Karpas-422 (cell line): Measurements from ENCODE around the gene CDH2. TPM values are rescaled to one million over a fixed set of nuclear protein-coding genes. Genes with fewer than 3 reads are reported as not detected.
"Not testable (repeated sequence)": the region's sequence is repeated elsewhere in the genome, so short reads cannot be mapped to it uniquely, and the experiment has no call there.

ENCODE experiments used
- DNase-seq: peaks from one replicate; pipeline ENCODE4 v3.0.0-alpha.2; 2015
- H2AFZ ChIP-seq: fragments of 200-600 bp; sonication (generic); 2 replicates; pipeline ENCODE4 v1.6.1; 2014; ENCODE audit warnings: antibody characterized with exemption, low read length, mixed read lengths
- H3K27ac ChIP-seq: fragments of 200-600 bp; sonication (generic); 2 replicates; pipeline ENCODE4 v1.5.1; 2014; ENCODE audit warnings: mild to moderate bottlenecking, low read length, moderate library complexity
- H3K27me3 ChIP-seq: fragments of 200-600 bp; sonication (generic); 2 replicates; pipeline ENCODE4 v1.6.1; 2014; ENCODE audit warnings: low read length, mixed read lengths
- H3K36me3 ChIP-seq: fragments of 200-600 bp; sonication (generic); 2 replicates; pipeline ENCODE4 v1.6.1; 2014; ENCODE audit warnings: low read length, mixed read lengths; ENCODE audit not compliant: insufficient read depth
- H3K4me1 ChIP-seq: fragments of 200-600 bp; sonication (generic); 2 replicates; pipeline ENCODE4 v1.6.1; 2014; ENCODE audit warnings: mild to moderate bottlenecking, low read length, mixed read lengths
- H3K4me2 ChIP-seq: fragments of 200-600 bp; sonication (generic); 2 replicates; pipeline ENCODE4 v1.6.1; 2014; ENCODE audit warnings: low read length, low read depth, mild to moderate bottlenecking; ENCODE audit not compliant: poor library complexity, severe bottlenecking
- H3K4me3 ChIP-seq: fragments of 200-600 bp; sonication (generic); 2 replicates; pipeline ENCODE4 v1.5.1; 2014; ENCODE audit warnings: mild to moderate bottlenecking, antibody characterized with exemption, low read length, mixed read lengths
- H3K79me2 ChIP-seq: fragments of 200-600 bp; sonication (generic); 2 replicates; pipeline ENCODE4 v1.6.1; 2014; ENCODE audit warnings: mild to moderate bottlenecking, low read length, mixed read lengths
- H3K9ac ChIP-seq: fragments of 200-600 bp; sonication (generic); 2 replicates; pipeline ENCODE4 v1.6.0; 2014; ENCODE audit warnings: low read length
- H3K9me2 ChIP-seq: fragments of 200-600 bp; sonication (generic), shearing (Covaris generic); replicated peaks from 2 replicates; pipeline ENCODE4 v1.6.0; 2014; ENCODE audit warnings: mild to moderate bottlenecking, low read length, moderate library complexity; ENCODE audit not compliant: insufficient read depth
- H3K9me3 ChIP-seq: fragments of 300-700, 200-600 bp; sonication (generic); 2 replicates; pipeline ENCODE4 v1.6.1; 2014; ENCODE audit warnings: low read length, mixed read lengths
- H4K20me1 ChIP-seq: fragments of 200-600 bp; sonication (generic); 2 replicates; pipeline ENCODE4 v1.6.1; 2014; ENCODE audit warnings: mild to moderate bottlenecking, antibody characterized with exemption, low read length, low read depth; ENCODE audit not compliant: insufficient read depth
- total RNA-seq: library from RNA; depleted of rRNA; stranded (reverse); fragments of >200 nt; shearing (Covaris generic); gene quantifications from 2 replicates; pipeline ENCODE4 v1.2.3, GENCODE V29; 2014; ENCODE audit warnings: low replicate concordance

The CDH2 gene
- total RNA-seq, 1 experiment from 2014 or later: not detected

DNA sequence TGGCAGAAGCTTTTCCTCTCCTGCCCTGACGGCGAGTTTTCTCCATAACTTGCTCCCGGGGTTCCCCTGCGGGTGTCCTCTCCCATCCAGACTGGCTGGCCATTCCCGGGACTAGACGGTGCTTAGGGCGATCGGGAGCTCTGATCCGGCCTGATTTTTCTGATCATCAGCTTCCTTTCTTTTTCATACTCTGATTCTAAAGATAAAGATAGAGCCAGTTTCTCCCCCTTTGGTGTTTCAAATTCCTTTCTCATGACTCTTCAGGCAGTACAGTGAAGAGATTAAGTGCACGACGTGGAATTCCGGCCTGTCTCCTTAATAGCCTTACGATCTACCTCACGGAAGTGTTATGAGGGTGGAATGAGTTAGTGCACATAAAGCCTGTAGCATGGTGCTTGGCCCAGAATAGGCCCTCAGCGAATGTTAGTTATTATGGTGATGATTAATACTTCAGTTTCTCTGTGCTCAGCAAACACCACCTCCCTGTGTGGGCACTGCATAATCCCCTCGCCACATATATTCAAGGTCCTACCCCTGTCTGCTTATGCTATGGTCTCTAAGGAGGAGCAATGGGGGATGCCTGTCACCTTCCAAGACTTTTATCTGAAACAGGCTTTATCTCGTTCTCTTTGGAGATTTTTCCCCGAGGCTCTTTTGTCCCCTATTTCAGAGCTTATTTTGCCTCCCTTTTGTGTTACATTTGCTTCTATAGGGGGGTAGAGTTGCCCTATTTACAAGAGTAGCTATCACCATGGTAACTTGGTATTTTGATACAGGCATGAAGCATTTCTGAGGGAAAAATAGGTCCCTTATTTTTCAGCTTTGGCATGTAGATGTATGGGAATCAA lies 254.8 kb downstream of the CDH2 start:
- no peak overlapping the region for H2AFZ ChIP-seq
- H3K27ac ChIP-seq: no peak overlapping the region
- peaks cover under 1% of the 10 kb centered on the region; the same call in 1 of the 2 replicates for H3K9me3 ChIP-seq
- H3K4me2 ChIP-seq: no peak overlapping the region
- H4K20me1 ChIP-seq: no peaks in the 10 kb centered on the region
- H3K4me3 ChIP-seq: no peak overlapping the region
- no peaks in the 10 kb centered on the region for H3K36me3 ChIP-seq
- DNase-seq: no peak
- H3K27me3 ChIP-seq: no peaks in the 10 kb centered on the region
- H3K9ac ChIP-seq: no peak overlapping the region
- no peaks in the 10 kb centered on the region for H3K79me2 ChIP-seq
- no peaks in the 10 kb centered on the region for H3K4me1 ChIP-seq
- no peaks in the 10 kb centered on the region for H3K9me2 ChIP-seq

DNA sequence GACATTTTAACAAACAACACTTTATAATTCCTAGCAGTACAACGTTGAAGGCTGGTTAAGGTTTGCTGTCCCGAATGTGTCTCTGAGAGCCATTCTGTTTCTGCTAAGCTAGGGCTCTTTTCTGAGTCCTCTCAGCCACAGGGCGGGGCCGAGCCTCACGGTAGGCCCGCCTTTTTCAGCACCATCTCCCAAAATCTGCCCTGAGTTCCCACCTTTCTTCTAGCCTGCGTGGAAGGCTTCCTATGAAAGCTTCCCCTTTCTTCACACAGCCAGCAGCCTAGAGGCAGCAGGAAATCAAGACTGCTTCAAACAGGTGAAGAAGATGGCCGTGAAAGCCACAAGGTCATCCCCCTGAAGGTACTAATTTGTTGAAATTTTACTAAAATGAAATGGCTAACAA lies 255.5 kb downstream of the CDH2 start:
- no peaks in the 10 kb centered on the region for H3K27me3 ChIP-seq
- peaks cover 8% of the 10 kb centered on the region; the same call in 1 of the 2 replicates for H3K9me3 ChIP-seq
- no peak overlapping the region for H3K4me3 ChIP-seq
- H4K20me1 ChIP-seq: no peaks in the 10 kb centered on the region
- H3K36me3 ChIP-seq: no peaks in the 10 kb centered on the region
- H3K27ac ChIP-seq: no peak overlapping the region
- no peak overlapping the region for H3K9ac ChIP-seq
- H3K4me1 ChIP-seq: no peaks in the 10 kb centered on the region
- no peak overlapping the region for H2AFZ ChIP-seq
- no peak overlapping the region for H3K4me2 ChIP-seq
- DNase-seq: no peak
- no peaks in the 10 kb centered on the region for H3K79me2 ChIP-seq
- no peaks in the 10 kb centered on the region for H3K9me2 ChIP-seq

DNA sequence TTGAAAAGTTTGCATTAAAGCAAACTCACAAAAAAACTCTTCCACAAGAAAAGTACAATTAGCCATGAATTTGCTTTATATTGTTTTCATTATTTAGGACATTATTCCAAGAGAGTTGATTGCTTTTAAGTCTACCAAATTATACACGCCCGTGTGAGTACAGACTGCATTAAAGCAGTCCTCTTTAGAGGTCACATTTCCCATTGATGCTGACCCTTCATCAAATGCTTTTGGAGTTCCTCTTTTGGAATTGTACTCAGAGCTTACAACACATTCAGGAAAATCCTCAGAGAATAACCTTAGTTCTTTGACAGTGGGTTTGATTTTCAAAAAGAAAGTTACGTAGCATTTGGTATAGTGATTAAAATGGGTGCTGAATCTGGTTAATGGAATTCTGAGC lies 256.1 kb downstream of the CDH2 start:
- no peak for DNase-seq
- Histone ChIP-seq H3K4me3 (no peak overlapping the region), H3K27me3 (no peaks in the 10 kb centered on the region), H3K9ac (no peak overlapping the region), H3K9me3 (peaks cover 10% of the 10 kb centered on the region; the same call in 1 of the 2 replicates), H3K27ac (no peak overlapping the region), H3K9me2 (no peaks in the 10 kb centered on the region), H4K20me1 (no peaks in the 10 kb centered on the region), H3K4me1 (no peaks in the 10 kb centered on the region), H3K36me3 (no peaks in the 10 kb centered on the region), H2AFZ (no peak overlapping the region), H3K4me2 (no peak overlapping the region), H3K79me2 (no peaks in the 10 kb centered on the region)

DNA sequence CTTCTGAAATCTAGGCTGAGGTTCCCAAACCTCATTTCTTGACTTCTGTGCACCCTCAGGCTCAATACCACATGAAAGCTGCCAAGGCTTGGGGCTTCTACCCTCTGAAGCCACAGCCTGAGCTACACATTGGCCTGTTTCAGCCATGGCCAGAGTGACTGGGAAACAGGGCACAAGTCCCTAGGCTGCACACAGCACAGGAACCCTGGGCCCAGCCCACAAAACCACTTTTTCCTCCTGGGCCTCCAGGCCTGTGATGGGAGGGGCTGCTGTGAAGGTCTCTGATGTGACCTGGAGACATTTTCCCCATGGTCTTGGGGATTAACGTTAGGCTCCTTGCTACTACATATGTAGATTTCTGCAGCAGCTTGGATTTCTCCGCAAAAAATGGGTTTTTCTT lies 270.7 kb downstream of the CDH2 start:
- H3K4me3 ChIP-seq, H3K4me2 ChIP-seq, H4K20me1 ChIP-seq, H3K9me2 ChIP-seq, H3K36me3 ChIP-seq, DNase-seq, H3K4me1 ChIP-seq, H3K9ac ChIP-seq, H3K27ac ChIP-seq, H3K79me2 ChIP-seq, H3K27me3 ChIP-seq, H2AFZ ChIP-seq: not testable (repeated sequence)
- peaks cover 16% of the 10 kb centered on the region for H3K9me3 ChIP-seq

DNA sequence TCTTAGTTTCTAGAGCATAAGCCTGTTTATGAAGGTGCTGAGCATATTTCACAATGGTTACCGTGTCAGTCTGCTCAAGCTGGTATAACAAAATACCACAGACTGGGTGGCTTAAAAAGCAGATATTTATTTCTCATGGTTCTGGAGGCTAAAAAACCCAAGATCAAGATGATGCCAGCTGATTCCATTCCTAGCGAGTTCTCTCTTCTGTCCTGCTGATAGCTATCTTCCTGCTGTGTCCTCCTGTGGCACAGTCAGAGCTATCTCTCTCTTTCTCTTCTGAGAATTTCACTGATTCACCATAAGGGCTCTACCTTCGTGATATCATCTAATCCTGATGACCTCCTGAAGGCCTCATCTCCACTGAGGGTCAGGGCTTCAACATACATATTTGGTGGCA lies 273.0 kb downstream of the CDH2 start:
- H3K4me2 ChIP-seq: no peak overlapping the region
- no peak overlapping the region for H3K27ac ChIP-seq
- H3K36me3 ChIP-seq: no peaks in the 10 kb centered on the region
- peaks cover 12% of the 10 kb centered on the region for H3K9me3 ChIP-seq
- H3K4me3 ChIP-seq: no peak overlapping the region
- H4K20me1 ChIP-seq: no peaks in the 10 kb centered on the region
- no peak for DNase-seq
- H3K27me3 ChIP-seq: no peaks in the 10 kb centered on the region
- H3K9me2 ChIP-seq: no peaks in the 10 kb centered on the region
- no peaks in the 10 kb centered on the region for H3K79me2 ChIP-seq
- no peak overlapping the region for H2AFZ ChIP-seq
- H3K9ac ChIP-seq: no peak overlapping the region
- no peaks in the 10 kb centered on the region for H3K4me1 ChIP-seq

DNA sequence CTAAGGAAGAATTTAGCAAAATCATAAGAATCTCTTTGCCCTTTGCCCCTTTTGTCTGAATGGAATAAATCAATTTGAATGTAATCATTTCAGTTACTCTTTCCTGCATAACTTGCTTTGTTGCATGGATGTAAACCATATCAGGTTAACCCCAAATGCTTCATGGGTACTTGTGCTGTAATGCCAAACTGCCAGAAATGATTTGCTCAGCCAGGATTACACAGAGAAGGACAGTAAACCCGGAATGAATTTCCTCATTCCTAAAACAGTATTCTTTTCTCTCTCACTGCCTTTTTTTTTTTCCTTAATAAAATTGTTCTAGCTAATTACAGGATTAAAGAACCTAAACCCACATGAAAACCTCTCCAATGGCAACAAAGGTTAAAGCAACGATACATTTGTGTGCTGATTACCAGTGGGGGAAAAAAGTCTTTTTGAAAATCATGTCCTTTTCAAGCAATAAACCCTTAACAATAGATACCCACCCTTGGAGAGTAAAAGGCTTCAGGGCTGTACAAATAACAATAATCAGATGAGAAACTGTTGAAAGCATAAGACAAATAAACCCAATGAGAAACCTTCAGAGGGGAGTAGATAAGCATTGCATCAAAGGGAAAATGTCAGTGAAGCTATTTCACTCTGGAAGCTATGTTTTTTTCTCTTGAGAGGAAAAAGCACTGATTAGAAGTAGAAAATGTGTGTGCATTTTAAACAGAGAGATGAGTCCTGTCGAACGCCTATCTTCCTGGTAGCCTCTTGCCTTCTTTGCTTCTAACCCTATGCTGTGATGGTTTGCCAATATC lies 275.3 kb downstream of the CDH2 start:
- no peaks in the 10 kb centered on the region for H3K4me1 ChIP-seq
- DNase-seq: no peak
- peaks cover 13% of the 10 kb centered on the region; the same call in 1 of the 2 replicates for H3K9me3 ChIP-seq
- no peak overlapping the region for H3K4me2 ChIP-seq
- H3K36me3 ChIP-seq: no peaks in the 10 kb centered on the region
- no peaks in the 10 kb centered on the region for H3K9me2 ChIP-seq
- H3K27me3 ChIP-seq: no peaks in the 10 kb centered on the region
- H3K79me2 ChIP-seq: no peaks in the 10 kb centered on the region
- H3K4me3 ChIP-seq: no peak overlapping the region
- no peak overlapping the region for H2AFZ ChIP-seq
- H3K27ac ChIP-seq: no peak overlapping the region
- H4K20me1 ChIP-seq: no peaks in the 10 kb centered on the region
- no peak overlapping the region for H3K9ac ChIP-seq
